Peyer's patch (tissue), 4 donors: ENCODE results near the gene GALNT17. TPM values are rescaled to one million over a fixed set of nuclear protein-coding genes. Genes with fewer than 3 reads are reported as not detected.

Experiments
- DNase-seq, 3 donors: peaks; one replicate each; pipeline ENCODE4 v3.0.0-alpha.2; 2017 to 2019
- H3K27ac ChIP-seq, 4 donors: fragments of 200-600 bp; sonication (generic); one replicate each; pipeline ENCODE4 v1.5.1; 2016 to 2019
- H3K27me3 ChIP-seq, 2 donors: fragments of 200-600 bp; sonication (generic); one replicate each; pipeline ENCODE4 v1.5.1; 2019
- H3K36me3 ChIP-seq, 3 donors: fragments of 200-600 bp; sonication (generic); one replicate each; pipeline ENCODE4 v1.5.1; 2016 to 2019
- H3K4me1 ChIP-seq, 4 donors: fragments of 200-600 bp; sonication (generic); one replicate each; pipeline ENCODE4 v1.5.1; 2016 to 2019
- H3K4me3 ChIP-seq, 4 donors: fragments of 200-600 bp; sonication (generic); 1 replicate in 3 of 4; 2 replicates in 1 of 4; pipeline ENCODE4 v1.5.1; 2016 to 2019; ENCODE audit warnings: mild to moderate bottlenecking in 1 of 4
- H3K9me3 ChIP-seq, 4 donors: fragments of 200-600 bp; sonication (generic); one replicate each; pipeline ENCODE4 v1.5.1; 2016 to 2019; ENCODE audit warnings: mild to moderate bottlenecking in 1 of 4
- CTCF ChIP-seq, 6 experiments: fragments of 450-650 bp in 4 of 6; fragments of 200-600 bp in 2 of 6; sonication (generic) in 1 of 6; IDR thresholded peaks; one replicate each; pipeline ENCODE4 v1.5.1; 2017 to 2019; ENCODE audit warnings: antibody characterized with exemption in 6 of 6, mild to moderate bottlenecking in 3 of 6, moderate library complexity in 1 of 6
- POLR2A ChIP-seq, 2 donors: fragments of 450-650 bp; IDR thresholded peaks; one replicate each; pipeline ENCODE4 v1.5.1; 2017; ENCODE audit warnings: antibody characterized with exemption in 2 of 2, mild to moderate bottlenecking in 2 of 2, moderate library complexity in 2 of 2
- total RNA-seq, 4 donors: library from RNA; depleted of rRNA; stranded (reverse); fragments of >200 nt; gene quantifications; one replicate each; pipeline ENCODE4 v1.1.0, GENCODE V29; 2016

GALNT17 gene
- total RNA-seq, 4 donors from 2014 or later = 0.88 to 17.3 (median 2.3) TPM

GRCh38 chr7:71278257-71278656 lies 146.3 kb downstream of the GALNT17 start:
- H3K36me3 ChIP-seq = no peaks in the 10 kb centered on the region
- H3K4me3 ChIP-seq = no peak overlapping the region
- no peaks in the 10 kb centered on the region for H3K27me3 ChIP-seq
- no peak for TF ChIP-seq CTCF (IDR thresholded peaks at IDR 0.05)
- TF ChIP-seq POLR2A (IDR thresholded peaks at IDR 0.05) = no peak
- no peak for DNase-seq
- H3K27ac ChIP-seq = peak overlapping the region in 1 of 4 donors; percentile 12
- H3K9me3 ChIP-seq = no peaks in the 10 kb centered on the region
- no peaks in the 10 kb centered on the region for H3K4me1 ChIP-seq

GRCh38 chr7:71281261-71281660 lies 149.3 kb downstream of the GALNT17 start:
- Histone ChIP-seq H3K9me3 (no peaks in the 10 kb centered on the region), H3K36me3 (no peaks in the 10 kb centered on the region), H3K4me1 (no peaks in the 10 kb centered on the region), H3K27me3 (no peaks in the 10 kb centered on the region), H3K27ac (no peak overlapping the region), H3K4me3 (no peak overlapping the region)
- TF ChIP-seq POLR2A (IDR thresholded peaks at IDR 0.05) (no peak), CTCF (IDR thresholded peaks at IDR 0.05) (no peak)
- no peak for DNase-seq

DNA sequence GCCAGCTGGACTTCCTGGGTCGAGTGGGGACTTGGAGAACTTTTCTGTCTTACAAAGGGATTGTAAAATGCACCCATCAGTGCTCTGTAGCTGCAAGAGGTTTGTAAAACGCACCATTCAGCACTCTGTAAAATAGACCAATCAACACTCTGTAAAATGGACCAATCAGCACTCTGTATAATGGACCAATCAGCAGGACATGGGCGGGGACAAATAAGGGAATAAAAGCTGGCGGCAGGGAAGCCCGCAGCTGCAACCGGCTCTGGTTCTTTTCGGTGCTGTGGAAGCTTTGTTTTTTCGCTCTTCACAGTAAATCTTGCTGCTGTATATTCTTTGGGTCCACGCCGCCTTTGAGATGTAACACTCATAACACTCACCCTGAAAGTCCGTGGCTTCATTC lies 151.9 kb downstream of the GALNT17 start:
- H3K4me3 ChIP-seq = no peak overlapping the region
- H3K4me1 ChIP-seq = no peaks in the 10 kb centered on the region
- H3K27ac ChIP-seq = no peak overlapping the region
- H3K27me3 ChIP-seq = no peaks in the 10 kb centered on the region
- no peak for DNase-seq
- TF ChIP-seq POLR2A (IDR thresholded peaks at IDR 0.05) = no peak
- no peak for TF ChIP-seq CTCF (IDR thresholded peaks at IDR 0.05)
- H3K36me3 ChIP-seq = no peaks in the 10 kb centered on the region
- no peaks in the 10 kb centered on the region for H3K9me3 ChIP-seq

- Histone ChIP-seq H3K4me1 (no peaks in the 10 kb centered on the region), H3K27ac (no peak overlapping the region), H3K27me3 (no peaks in the 10 kb centered on the region), H3K4me3 (no peak overlapping the region), H3K9me3 (no peaks in the 10 kb centered on the region), H3K36me3 (no peaks in the 10 kb centered on the region)
- no peak for DNase-seq
- TF ChIP-seq CTCF (IDR thresholded peaks at IDR 0.05) = no peak
- no peak for TF ChIP-seq POLR2A (IDR thresholded peaks at IDR 0.05)
Observed at GRCh38 chr7:71285571-71286145, 153.7 kb downstream of the GALNT17 start.

DNA sequence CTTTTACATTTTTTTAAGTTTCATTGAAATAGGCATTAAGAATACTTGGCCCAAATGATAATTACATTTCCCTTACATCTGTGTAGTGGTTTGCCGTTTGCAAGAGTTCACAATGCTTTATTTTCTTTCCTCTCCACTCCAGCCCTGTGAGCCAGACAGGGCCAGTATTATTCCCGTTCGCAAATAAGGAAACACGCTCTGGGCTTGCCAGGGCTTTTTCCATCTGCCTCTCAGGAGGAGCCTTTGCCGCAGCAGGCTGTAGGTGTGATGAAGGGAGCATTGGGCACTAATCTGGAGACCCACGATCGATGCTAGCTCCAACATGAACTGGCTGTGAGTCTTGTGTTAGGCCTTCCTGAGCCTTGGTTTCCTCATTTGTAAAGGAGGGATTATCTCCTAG lies 154.4 kb downstream of the GALNT17 start:
- DNase-seq = no peak
- TF ChIP-seq CTCF (IDR thresholded peaks at IDR 0.05) = no peak
- no peak overlapping the region for H3K4me3 ChIP-seq
- H3K9me3 ChIP-seq = no peaks in the 10 kb centered on the region
- H3K27ac ChIP-seq = no peak overlapping the region
- H3K27me3 ChIP-seq = no peaks in the 10 kb centered on the region
- no peaks in the 10 kb centered on the region for H3K36me3 ChIP-seq
- H3K4me1 ChIP-seq = no peaks in the 10 kb centered on the region

- Histone ChIP-seq H3K9me3 (no peaks in the 10 kb centered on the region), H3K4me1 (no peaks in the 10 kb centered on the region), H3K36me3 (no peaks in the 10 kb centered on the region), H3K4me3 (no peak overlapping the region), H3K27me3 (no peaks in the 10 kb centered on the region), H3K27ac (no peak overlapping the region)
- TF ChIP-seq CTCF (IDR thresholded peaks at IDR 0.05) (no peak), POLR2A (IDR thresholded peaks at IDR 0.05) (no peak)
- DNase-seq = no peak
Observed at GRCh38 chr7:71286924-71287323, 155.0 kb downstream of the GALNT17 start.
